ENCODE results near the gene NEB. TPM values are rescaled to one million over a fixed set of nuclear protein-coding genes. Genes with fewer than 3 reads are reported as not detected.
"Not testable (repeated sequence)": the region's sequence is repeated elsewhere in the genome, so short reads cannot be mapped to it uniquely, and the experiment has no call there.

The NEB gene
- polyA plus RNA-seq, 4 donors = 8.1 to 25.2 (median 13.2) TPM

- DNase-seq (ENCODE audit: low read depth in 4 of 4, low spot score in 2 of 4) = no peak
These were observed 165.1 kb downstream of the NEB start for GRCh38 chr2:151569167-151569566.

- no peak for DNase-seq (ENCODE audit: low read depth in 4 of 4, low spot score in 2 of 4)
These were observed 165.8 kb downstream of the NEB start for GRCh38 chr2:151568501-151568900.

- DNase-seq (ENCODE audit: low read depth in 4 of 4, low spot score in 2 of 4) = no peak
These were observed 167.3 kb downstream of the NEB start for GRCh38 chr2:151567006-151567405.

DNA sequence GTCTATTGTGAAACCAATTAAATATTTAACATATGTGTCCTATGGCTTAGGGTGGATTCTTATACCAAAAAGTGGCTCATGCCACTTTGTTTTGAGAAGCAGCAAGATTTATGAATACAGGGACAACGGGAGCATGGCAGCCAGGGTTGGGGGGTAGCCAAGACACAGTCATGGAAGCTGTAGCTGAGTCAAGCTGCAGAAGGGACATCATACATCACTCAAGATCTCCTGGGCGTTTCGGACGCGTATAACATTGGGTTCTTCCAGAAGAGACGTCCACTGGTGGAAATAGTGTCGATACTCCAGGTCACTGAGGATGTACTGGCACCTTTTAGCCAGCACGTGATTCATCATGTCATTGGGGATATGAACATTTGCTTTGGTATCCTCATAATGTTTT is 171.9 kb downstream of the NEB start:
- no peak for DNase-seq (ENCODE audit: low read depth in 4 of 4, low spot score in 2 of 4)

- no peak for DNase-seq (ENCODE audit: low read depth in 4 of 4, low spot score in 2 of 4)
These were observed 174.0 kb downstream of the NEB start for GRCh38 chr2:151560289-151560688.

GRCh38 chr2:151559431-151559830 is 174.8 kb downstream of the NEB start:
- DNase-seq (ENCODE audit: low read depth in 4 of 4, low spot score in 2 of 4) = not testable (repeated sequence)

DNA sequence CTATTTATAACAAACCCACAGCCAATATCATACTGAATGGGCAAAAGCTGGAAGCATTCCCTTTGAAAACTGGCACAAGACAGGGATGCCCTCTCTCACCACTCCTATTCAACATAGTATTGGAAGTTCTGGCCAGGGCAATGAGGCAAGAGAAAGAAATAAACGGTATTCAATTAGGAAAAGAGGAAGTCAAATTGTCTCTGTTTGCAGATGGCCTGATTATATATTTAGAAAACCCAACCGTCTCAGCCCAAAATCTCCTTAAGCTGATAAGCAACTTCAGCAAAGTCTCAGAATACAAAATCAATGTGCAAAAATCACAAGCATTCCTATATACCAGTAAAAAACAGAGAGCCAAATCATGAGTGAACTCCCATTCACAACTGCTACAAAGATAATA is 176.4 kb downstream of the NEB start:
- DNase-seq (ENCODE audit: low read depth in 4 of 4, low spot score in 2 of 4) = not testable (repeated sequence)

DNA sequence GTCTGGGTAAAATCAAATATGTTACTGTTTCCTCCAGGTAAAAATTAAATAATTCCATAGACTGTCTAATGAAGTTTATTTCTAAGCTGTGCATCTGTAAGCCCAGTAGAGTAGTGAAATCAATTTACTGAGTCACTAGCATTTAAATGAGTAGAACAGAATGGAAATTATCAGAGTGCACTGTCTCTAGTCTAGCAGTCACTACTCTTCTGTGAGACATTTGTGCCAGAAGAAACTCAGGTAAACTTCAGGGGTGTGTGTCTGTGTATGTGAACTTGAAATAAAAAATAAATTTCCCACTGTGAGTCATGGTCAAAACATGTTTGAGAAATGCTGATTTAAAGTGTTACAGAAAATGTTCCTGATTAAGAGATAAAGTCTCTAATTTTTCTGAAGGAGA is 178.2 kb downstream of the NEB start:
- no peak for DNase-seq (ENCODE audit: low read depth in 4 of 4, low spot score in 2 of 4)

GRCh38 chr2:151552287-151552686 is 182.0 kb downstream of the NEB start:
- DNase-seq (ENCODE audit: low read depth in 4 of 4, low spot score in 2 of 4) = no peak

DNA sequence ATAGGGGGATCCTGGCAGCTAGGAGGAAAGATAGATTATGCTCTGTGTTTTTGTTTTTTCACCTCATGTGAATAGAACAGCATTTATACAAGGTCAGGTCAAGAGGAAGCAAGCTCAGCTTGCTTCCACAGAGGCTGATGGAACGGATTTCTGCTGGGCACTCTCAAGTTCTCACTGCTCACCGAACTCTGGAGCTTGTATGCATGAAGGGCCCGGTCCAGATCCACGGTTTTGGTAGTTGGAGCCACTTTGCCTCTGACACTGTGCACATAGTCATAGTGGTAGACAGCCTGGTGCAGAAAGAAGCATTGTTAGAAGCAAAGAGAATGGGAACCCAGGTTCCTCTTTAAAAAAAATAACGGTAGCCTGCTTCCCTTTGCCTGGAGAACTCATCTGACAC is 182.7 kb downstream of the NEB start:
- DNase-seq (ENCODE audit: low read depth in 4 of 4, low spot score in 2 of 4) = no peak

- no peak for DNase-seq (ENCODE audit: low read depth in 4 of 4, low spot score in 2 of 4)
These were observed 185.1 kb downstream of the NEB start for GRCh38 chr2:151549191-151549590.

GRCh38 chr2:151544449-151544848 is 189.8 kb downstream of the NEB start:
- no peak for DNase-seq (ENCODE audit: low read depth in 4 of 4, low spot score in 2 of 4)

DNA sequence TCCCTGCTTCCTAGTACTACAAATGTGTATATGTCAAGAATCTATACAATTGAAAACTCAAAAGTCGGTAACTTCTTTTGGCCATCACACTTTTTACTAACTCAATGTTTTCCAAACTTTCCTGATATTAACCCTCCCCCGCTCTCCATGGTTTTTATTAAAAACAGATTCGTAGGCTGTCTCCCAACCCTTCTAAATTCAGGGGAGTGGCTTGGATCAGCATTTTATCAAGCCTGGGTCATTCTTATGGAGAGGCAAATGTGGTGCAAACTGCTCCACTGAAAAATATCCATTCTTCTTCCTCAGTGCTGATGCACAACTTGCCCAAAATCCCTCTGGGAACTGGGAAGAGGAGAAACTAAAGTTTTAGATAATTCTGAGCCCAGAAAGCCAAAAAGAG is 190.4 kb downstream of the NEB start:
- DNase-seq (ENCODE audit: low read depth in 4 of 4, low spot score in 2 of 4) = no peak

GRCh38 chr2:151534001-151534400 is 200.3 kb downstream of the NEB start:
- no peak for DNase-seq (ENCODE audit: low read depth in 4 of 4, low spot score in 2 of 4)

- DNase-seq (ENCODE audit: low read depth in 4 of 4, low spot score in 2 of 4) = no peak
These were observed 201.1 kb downstream of the NEB start for GRCh38 chr2:151533127-151533526.

DNA sequence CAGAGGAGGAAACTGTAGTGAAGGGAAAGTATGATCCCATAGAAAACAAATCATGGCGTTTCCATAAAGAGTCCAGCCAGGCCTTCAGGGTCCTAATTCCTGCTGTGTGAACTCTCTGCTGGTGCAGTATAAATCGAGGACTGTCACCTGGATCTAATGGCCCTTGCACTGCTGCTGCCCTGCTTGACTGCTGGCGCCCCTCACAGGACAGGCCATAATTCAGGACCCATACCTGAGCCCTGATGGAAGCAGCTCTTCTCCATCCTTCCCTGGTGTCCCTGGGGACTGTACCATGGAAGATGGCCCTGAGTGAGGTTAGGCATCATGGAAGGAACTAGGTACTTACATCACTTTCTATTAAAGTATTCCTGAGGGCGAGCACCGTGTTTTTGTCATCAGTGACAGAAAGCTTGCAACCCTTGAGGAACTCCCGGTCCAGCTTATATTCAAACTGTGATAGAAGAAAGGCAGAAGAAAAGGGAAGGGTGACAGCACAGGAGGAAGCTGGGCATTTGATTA is 207.6 kb downstream of the NEB start:
- no peak for DNase-seq (ENCODE audit: low read depth in 4 of 4, low spot score in 2 of 4)

DNA sequence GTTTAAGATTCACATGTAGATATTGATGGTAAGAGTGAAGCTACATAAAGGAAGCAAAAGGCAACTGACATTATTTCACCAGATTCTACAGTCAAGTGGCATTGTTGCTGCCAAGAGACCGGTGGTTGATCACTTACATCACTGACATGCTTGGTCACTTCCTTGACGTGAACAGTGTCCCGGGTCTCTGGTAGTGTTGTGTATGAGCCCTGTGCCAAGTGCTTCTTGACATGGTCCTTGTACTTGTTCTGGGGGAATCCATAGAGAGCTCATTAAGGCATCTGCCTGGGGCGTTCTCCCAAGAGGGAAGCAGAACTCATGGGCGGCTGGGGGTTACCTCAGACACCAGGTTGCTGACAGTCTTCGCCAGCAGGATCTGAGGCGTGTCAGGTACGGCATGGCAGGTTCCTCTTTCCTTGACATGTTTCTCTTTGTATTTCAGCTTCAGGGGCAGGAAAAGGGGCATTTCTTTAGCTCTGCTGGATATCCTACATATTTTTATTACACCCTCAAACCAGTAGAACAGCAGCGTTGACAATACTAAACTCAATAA is 208.4 kb downstream of the NEB start:
- DNase-seq (ENCODE audit: low read depth in 4 of 4, low spot score in 2 of 4) = no peak

- no peak for DNase-seq (ENCODE audit: low read depth in 4 of 4, low spot score in 2 of 4)
These were observed 210.4 kb downstream of the NEB start for GRCh38 chr2:151523850-151524249.

DNA sequence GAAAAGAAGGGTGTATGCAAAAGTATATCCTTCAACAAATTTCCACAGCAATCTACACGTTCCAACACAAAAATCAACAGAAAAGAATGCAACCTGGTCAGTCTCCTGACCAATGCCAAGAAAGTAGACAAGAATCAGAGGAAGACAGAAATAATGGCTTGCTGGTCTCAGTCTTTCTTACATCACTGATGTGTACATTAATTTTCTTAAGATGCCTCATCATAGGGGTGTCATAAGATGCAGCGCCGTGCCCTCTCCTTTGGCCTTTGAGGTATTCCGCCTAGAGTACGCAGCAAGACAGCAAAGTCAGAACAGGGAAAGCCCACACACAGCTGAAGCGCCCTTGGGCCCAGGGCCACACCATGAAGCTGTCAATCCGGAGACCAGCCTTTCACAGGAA is 211.7 kb downstream of the NEB start:
- DNase-seq (ENCODE audit: low read depth in 4 of 4, low spot score in 2 of 4) = no peak

DNA sequence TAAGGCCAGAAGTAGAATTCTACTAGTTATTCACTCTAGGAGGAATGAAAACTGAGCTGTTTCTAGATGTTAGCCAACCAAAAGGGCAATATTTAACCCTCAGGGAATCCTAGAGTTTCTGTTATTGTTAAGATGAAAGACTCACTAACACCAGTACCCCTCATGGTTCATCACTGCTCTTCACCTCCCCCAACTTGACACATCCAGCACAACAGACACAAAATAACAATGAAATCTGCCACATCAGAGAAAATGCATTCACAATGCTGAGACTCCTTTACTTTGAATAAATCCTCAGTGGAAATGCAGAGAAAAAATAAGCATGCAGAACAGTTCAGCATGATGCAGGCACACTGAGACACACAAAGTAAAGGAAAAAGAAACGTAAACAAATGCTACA is 213.3 kb downstream of the NEB start:
- DNase-seq (ENCODE audit: low read depth in 4 of 4, low spot score in 2 of 4) = no peak

- DNase-seq (ENCODE audit: low read depth in 4 of 4, low spot score in 2 of 4) = no peak
These were observed 215.5 kb downstream of the NEB start for GRCh38 chr2:151518802-151519201.

- no peak for DNase-seq (ENCODE audit: low read depth in 4 of 4, low spot score in 2 of 4)
These were observed 225.8 kb downstream of the NEB start for GRCh38 chr2:151508519-151508918.

DNA sequence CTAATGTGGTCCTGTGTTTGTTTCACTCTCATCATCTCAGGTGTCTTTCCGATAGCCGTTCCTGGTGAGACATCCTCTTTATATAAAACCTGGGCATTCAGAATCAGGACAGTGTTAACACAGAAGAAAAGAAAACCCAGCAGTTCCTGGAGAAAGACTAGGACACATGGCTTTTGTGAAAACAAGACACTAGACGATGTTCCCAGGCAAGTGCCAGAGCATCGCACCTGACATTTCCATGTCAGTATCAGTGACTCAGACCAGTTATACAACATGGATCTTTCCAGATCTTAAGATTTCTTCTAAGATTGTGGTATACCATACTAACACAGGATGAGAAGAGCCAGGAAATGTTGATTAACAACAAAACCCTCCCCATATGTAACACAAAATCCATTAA is 228.1 kb downstream of the NEB start:
- no peak for DNase-seq (ENCODE audit: low read depth in 4 of 4, low spot score in 2 of 4)
